ENCODE data around the gene DLG4.
A peak's percentile ranks its signal among the peaks of the same experiment; 100 is the strongest.

GRCh38 chr17:7215136-7215638, 4.4 kb downstream of the DLG4 start:
- TF ChIP-seq CTCF (IDR thresholded peaks at IDR 0.05): no peak
- TF ChIP-seq HMGXB4 (CRISPR knock-in tag; IDR thresholded peaks at IDR 0.05): no peak
- no peak for TF ChIP-seq E2F4 (CRISPR knock-in tag; IDR thresholded peaks at IDR 0.05; ENCODE audit: borderline replicate concordance, low read depth)
- no peak for TF ChIP-seq TCF7 (CRISPR knock-in tag; IDR thresholded peaks at IDR 0.05; ENCODE audit: low read depth)
- TF ChIP-seq FOXP4 (CRISPR knock-in tag; IDR thresholded peaks at IDR 0.05): no peak
- no peak for TF ChIP-seq OVOL2 (CRISPR knock-in tag; IDR thresholded peaks at IDR 0.05; ENCODE audit: borderline replicate concordance)
- TF ChIP-seq MAX (CRISPR knock-in tag; IDR thresholded peaks at IDR 0.05): 0 out of 2 replicates have a peak, but pooled peaks have one; percentile 23
- no peak for TF ChIP-seq ELF4 (CRISPR knock-in tag; IDR thresholded peaks at IDR 0.05; ENCODE audit: low read depth)
- no peak for TF ChIP-seq SMAD3 (CRISPR knock-in tag; IDR thresholded peaks at IDR 0.05; ENCODE audit: borderline replicate concordance)
- no peak for TF ChIP-seq NR3C1 (CRISPR knock-in tag; conservative IDR thresholded peaks at IDR 0.05; ENCODE audit: low read depth)
